GM04504 (cell line): ENCODE data around the gene OGFOD2.
"Not testable (repeated sequence)": the region's sequence is repeated elsewhere in the genome, so short reads cannot be mapped to it uniquely, and the experiment has no call there.

Experiments used
- DNase-seq: peaks from one replicate; pipeline ENCODE4 v3.0.0-alpha.2; 2012; ENCODE audit warnings: low read depth

OGFOD2 gene

GRCh38 chr12:123005081-123005626 is 30.1 kb downstream of the OGFOD2 start:
- DNase-seq, result no peak

GRCh38 chr12:123006977-123007376 is 31.9 kb downstream of the OGFOD2 start:
- DNase-seq, result no peak

- no peak for DNase-seq
Measured at GRCh38 chr12:123010110-123010509, 35.1 kb downstream of the OGFOD2 start.

GRCh38 chr12:123010681-123011080 is 35.6 kb downstream of the OGFOD2 start:
- no peak for DNase-seq

GRCh38 chr12:123011701-123012100 is 36.7 kb downstream of the OGFOD2 start:
- DNase-seq, result no peak

- DNase-seq, result no peak
Measured at GRCh38 chr12:123013185-123014095, 38.4 kb downstream of the OGFOD2 start.

GRCh38 chr12:123014473-123014872 is 39.4 kb downstream of the OGFOD2 start:
- not testable (repeated sequence) for DNase-seq

- no peak for DNase-seq
Measured at GRCh38 chr12:123017753-123018152, 42.7 kb downstream of the OGFOD2 start.

- DNase-seq, result no peak
Measured at GRCh38 chr12:123019841-123020138, 44.7 kb downstream of the OGFOD2 start.

GRCh38 chr12:123021688-123022604 is 46.9 kb downstream of the OGFOD2 start:
- no peak for DNase-seq

GRCh38 chr12:123022846-123023245 is 47.8 kb downstream of the OGFOD2 start:
- DNase-seq, result no peak

- DNase-seq, result no peak
Measured at GRCh38 chr12:123024819-123025391, 49.9 kb downstream of the OGFOD2 start.

- no peak for DNase-seq
Measured at GRCh38 chr12:123026094-123026853, 51.2 kb downstream of the OGFOD2 start.

- DNase-seq, result no peak
Measured at GRCh38 chr12:123027726-123028445, 52.8 kb downstream of the OGFOD2 start.

- DNase-seq, result no peak
Measured at GRCh38 chr12:123028475-123028874, 53.4 kb downstream of the OGFOD2 start.

- no peak for DNase-seq
Measured at GRCh38 chr12:123029550-123029949, 54.5 kb downstream of the OGFOD2 start.
